HepG2 (cell line): Measurements from ENCODE around the gene UTS2R.

Experiments
- CREM ChIP-seq, 2 experiments: sonication (generic) in 1 of 2; formaldehyde crosslinking in 1 of 2; IDR thresholded peaks; 2 replicates each; pipeline versions ENCODE4 v1.4.0 to v1.6.1; 2016 to 2020; ENCODE audit warnings: antibody characterized with exemption in 1 of 2, mild to moderate bottlenecking in 1 of 2, missing genetic modification reagents in 1 of 2
- KLF6 ChIP-seq: IDR thresholded peaks from 2 replicates; pipeline ENCODE4 v1.8.0; 2016; ENCODE audit warnings: missing biosample characterization, missing genetic modification reagents
- PHF21A ChIP-seq: sonication (generic); formaldehyde crosslinking; IDR thresholded peaks from 2 replicates; pipeline ENCODE4 v1.5.0; 2020; ENCODE audit warnings: mild to moderate bottlenecking, missing genetic modification reagents
- POLR2A ChIP-seq, 2 experiments: IDR thresholded peaks; 2 replicates each; pipeline ENCODE4 v1.6.1; 2011; ENCODE audit warnings: low read depth in 2 of 2, low read length in 2 of 2, mild to moderate bottlenecking in 1 of 2, moderate library complexity in 1 of 2; ENCODE audit not compliant: insufficient read depth in 1 of 2

DNA sequence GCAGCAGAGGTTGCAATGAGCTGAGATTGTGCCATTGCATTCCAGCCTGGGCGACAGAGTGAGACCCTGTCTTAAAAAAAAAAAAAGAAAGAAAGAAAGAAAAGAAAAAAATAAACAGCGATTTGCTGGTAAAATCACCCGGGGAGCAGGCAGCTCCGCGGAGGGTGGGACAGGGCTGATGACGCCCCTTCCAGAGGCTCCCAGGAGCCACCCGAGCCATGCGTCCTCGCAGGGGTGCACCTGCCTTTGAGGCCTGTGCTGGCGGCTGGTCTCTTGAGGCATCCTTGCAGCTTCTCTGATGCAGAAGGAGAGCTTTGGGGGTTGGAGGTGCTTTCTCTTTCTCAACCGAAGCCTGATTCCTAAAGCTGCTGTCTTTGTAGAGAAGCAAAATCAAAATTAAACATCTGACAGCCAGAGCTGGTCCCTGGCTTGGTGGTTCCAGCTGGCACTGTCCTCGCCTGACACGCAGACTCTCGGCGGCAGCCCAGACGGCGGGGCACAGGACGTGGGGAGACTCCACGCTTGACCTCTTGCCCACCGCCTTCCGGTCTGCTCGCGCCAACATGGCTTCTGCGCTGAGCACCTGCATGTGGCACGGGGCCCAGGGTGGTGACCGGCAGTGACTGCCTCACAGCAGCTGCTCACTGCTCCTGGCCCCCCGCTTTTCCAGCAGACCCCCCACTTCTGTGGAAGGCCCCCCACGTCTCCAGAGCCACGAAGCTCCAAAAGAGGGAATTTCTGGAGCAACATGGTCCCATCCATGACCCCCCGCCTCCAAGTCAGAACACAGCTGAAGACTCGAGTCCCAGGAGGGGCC, 6.6 kb downstream of the UTS2R start:
- TF ChIP-seq PHF21A (CRISPR knock-in tag) (no peak), CREM (IDR thresholded peaks at IDR 0.05) (no peak), CREM (CRISPR knock-in tag; IDR thresholded peaks at IDR 0.05) (no peak), POLR2A (IDR thresholded peaks at IDR 0.05; ENCODE audit: insufficient read depth in 1 of 2, low read depth in 2 of 2, low read length in 2 of 2) (no peak), KLF6 (CRISPR knock-in tag) (no peak)
